GM19324 (cell line): ENCODE data around the gene VRK2.
A peak's percentile ranks its signal among the peaks of the same experiment; 100 is the strongest.

Experiments used
- ATAC-seq: cut with Tn5 transposase; IDR thresholded peaks from one replicate; pipeline ENCODE4 v1.9.1; 2021; ENCODE audit warnings: mild to moderate bottlenecking, moderate library complexity; ENCODE audit not compliant: unreplicated experiment, low FRiP score

The VRK2 gene

DNA sequence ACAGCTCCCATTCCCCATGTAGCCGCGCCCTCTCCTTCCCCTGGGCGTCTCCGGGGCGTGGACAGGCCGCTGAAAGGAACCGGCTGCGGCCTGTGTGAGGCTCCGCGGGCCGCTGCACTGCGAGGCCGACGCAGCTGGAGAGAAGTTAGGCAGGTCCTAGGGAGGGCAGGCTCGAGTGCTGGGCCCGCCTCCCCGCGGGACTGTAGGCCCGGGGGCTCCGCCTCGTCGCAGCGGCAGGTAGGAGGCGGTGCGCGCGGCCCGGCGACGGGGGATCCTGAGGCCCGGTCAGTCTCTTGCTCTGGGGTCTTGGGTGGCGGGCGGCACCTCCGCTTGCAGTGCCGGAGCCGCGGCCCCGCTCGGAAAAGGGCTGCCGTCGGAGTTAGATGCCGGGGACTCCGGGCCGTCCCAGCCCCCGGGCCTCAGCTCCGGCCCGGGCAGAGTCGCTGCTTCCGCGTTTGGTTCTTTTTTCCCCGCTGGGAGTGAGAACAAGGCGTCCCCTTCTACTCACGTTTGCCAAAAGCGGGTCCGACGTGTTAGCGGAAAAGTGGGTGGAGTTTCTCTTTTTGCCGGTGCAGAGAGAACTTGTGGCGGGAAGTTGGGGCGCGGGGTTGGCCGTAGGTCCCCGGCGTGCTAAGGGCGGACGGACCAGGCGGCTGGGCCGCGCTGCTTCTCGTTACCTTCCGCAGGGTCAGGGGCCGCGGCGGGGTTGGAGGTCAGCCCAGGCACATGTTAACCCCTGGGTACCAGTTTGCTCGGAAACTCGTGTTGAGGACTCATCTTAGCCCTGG is at the start of gene VRK2:
VRK2 (plus strand) TSS at position 222 of the 788 bp plus-strand sequence. CDS start 2,026 bp downstream, outside the sequence.
- ATAC-seq, result peak; percentile 94

DNA sequence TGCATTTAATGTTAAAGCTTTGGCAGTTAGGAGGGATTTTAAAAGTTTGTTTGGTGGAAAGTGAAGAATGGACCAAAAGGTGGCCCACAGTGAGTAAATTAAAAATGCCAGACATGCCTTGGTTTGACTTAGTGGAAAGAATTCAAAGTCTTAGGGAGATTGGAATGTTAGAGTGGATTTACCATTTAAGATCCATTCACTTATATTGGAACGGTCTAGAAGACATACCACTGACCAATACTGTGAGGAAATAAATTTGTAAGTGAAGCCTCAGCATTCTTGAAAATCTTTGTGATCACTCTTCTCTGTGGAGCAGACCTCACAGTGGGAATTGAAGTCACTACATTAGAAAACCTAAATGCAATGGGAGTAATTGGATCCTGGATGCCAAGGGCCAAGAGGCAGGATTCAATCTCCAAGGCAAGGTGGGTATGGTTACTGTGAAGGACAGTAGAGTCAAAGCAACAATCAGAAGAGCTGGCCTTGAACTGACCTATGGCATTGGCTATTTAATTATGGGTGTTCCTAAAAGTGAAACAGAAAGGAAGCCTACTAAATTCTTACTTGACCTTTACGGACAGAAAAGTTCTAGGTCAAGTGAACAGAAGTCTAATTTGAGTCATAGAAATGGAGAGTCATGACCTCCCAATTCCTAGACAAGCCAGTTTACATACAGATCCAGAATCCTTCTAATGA is 40.2 kb upstream of the VRK2 start:
- ATAC-seq, result peak; percentile 79

DNA sequence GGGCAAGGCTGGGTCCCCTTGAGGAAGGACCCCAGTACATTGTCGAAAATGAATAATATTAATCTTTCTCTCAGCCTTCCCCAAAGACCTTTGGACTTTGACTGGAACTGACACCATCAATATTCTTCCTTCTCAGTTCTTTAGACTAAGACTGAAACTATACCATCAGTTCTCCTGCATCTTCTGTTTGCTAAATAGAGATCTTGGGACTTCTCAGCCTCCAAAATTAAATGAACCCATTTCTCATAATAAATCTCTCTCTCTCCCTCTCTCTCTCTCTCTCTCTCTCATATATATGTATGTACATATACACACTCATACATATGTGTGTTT is 39.7 kb upstream of the VRK2 start:
- ATAC-seq, result peak; percentile 35

DNA sequence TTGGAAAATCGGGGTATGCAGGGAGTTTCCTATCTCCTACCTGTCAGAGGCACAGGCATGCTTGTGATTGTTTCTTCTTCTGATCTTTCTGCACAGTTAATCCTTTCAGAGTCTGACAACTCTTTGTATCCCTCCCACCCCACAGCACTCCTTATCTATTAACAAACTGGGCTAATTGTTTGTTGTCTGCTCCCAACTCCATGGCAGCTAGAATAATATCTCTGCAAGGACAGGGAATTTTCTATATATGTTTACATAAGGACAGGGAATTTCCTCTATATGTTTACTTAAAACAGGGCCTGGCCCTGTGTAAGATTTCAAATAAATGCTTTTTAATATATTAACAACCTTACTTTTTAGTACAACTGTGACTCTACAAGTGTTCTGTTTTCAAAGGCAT is 36.0 kb upstream of the VRK2 start:
- no peak for ATAC-seq

DNA sequence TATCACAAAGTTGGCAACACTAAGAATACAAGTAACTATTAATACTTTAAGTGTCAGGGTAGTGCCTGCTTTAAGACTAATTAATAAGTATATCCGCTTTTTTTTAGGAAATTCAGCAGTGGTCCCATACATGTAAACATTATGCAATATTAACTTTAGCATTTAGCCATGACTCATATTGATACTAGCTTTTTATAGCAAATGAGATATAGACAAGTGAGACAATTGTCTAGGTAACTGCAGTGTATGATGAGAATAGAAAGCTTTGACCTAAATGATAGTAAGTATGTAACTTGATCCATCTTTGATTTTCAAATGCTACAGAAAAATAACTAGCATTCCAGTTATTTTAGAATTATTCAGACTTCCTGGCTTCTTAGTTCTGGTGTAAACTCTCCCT is 27.4 kb upstream of the VRK2 start:
- no peak for ATAC-seq

GRCh38 chr2:58025150-58025933 is 21.3 kb upstream of the VRK2 start:
- ATAC-seq, result no peak

DNA sequence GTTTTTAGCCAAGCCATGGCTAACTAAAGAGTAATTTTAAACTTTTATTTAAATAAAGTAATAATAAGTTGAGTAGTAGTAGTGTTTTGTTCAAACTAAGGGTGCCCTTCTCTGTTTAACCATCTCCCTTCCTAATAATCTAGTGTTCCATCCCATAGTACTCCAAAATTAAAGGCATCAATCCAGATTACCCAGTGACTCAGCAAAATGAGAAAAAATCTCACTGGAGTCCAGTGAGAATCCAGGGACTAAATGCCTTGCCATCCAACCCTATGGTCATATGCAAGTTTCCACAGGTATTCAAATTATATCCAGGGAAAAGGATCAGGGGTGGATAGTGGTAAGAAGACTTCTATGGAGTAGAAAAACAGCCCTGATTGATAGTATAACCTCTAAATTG is 19.6 kb upstream of the VRK2 start:
- no peak for ATAC-seq

DNA sequence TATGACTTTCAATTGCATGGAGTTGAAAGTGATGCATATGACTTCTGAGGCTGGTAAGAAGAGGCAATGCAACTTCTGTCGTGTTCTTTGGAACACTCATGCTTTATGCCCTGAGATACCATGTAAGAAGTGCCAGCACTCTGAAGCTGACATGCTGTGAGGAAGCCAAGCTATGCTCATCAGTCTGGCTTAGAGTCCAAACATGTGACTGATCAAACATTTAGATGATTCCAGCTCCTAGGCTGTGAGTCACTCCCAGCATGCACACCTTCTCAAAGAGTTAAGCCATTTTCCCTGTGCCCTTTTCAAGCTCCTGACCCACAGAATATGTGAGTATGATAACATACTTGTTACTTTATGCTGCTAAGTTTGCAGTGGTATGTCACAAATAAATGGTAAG is 15.8 kb upstream of the VRK2 start:
- ATAC-seq, result no peak

GRCh38 chr2:58032016-58032763 is 14.4 kb upstream of the VRK2 start:
- peak; percentile 72 for ATAC-seq

DNA sequence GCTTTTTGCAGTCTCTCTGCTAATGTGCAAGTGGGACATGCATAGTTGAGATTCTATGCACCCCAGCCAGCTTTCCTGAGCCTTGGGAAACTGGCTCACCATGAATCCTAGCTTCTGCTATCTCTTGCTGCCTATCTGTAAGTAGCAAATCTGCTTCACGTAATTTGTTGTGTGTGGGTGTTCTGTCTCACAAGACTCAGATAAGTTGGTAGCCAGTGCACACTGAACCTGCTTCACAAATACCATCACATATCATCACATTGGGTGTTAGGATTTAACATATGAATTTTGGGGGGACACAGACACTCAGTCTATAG is 13.9 kb upstream of the VRK2 start:
- no peak for ATAC-seq

DNA sequence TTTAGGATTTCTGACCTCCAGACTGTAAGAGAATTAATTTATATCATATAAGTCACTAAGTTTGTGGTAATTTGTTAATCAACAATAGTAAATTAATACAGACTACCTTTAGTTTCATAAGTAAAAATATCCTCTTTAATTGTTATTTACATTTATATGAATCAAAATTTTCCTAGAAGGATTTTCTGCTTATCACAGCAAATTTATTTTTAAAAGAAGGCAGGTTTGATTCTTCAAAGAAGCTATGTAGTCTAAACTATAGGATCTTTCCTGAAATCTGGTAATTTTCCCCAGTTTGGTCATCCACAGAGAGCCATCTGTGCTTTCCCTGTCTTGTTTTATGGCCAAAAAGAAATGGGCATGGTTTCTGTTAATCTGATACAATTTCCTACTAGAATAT is 13.1 kb upstream of the VRK2 start:
- ATAC-seq, result no peak

DNA sequence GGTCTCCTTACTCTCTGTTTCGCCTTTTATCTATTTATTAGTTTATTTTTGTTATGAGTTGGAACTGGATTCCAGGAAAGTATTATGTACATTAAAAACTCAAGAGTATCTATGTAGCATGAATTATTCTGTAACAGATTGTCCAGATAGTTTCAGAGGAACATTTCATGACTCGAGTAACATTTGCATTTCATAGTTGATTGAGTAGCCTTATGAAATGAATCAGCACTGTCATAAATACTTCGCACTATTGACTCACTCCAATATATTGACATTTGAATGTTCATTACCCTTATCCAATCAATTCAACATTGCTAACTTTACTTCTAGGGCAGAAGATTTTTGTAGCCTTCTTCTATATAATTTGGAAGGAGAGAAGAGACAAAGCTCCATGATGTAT is 11.3 kb upstream of the VRK2 start:
- ATAC-seq, result peak; percentile 48

DNA sequence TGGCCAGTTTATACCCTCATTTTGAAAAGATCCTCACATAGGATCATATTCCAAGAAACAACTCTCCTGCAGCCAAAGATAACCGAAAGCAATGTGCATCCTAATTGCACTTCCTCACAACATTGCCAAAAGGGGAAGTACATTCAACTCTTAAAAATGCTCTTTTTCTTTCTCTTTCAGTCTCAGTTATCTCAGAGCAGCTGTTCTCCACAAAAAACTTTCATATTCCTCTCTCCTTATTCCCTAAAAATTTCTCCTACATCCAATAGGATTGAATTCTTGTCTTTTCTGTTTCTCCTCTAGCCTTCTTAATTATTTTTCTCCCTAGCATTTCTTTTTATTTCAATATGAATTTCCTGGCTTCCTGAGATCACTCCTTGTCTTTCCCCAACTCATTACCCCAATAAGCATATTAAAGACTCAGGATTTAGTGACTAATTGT is 7.4 kb upstream of the VRK2 start:
- ATAC-seq, result peak; percentile 73

DNA sequence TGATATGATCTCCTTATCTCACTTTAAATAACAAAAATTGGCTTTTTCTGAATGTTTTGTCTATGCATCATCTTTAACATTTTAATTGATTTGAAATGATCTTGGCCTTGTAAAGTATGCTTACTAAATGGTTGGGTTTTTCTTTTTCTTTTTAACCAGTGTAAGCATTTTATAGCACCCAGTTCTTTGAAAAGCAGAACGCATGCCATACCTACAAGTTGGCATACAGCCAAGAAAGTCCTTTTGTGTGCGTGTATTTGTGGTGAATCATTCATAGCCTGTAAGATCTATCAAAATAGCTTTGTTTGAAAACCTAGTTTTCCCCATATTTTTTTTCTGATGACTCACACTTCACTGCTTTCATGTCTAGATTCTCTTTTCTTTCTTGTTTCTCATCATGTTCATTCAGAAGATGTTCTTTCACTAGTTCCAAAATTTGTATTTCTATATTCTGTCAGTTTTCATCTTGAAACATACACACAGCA is 4.1 kb upstream of the VRK2 start:
- ATAC-seq, result no peak

DNA sequence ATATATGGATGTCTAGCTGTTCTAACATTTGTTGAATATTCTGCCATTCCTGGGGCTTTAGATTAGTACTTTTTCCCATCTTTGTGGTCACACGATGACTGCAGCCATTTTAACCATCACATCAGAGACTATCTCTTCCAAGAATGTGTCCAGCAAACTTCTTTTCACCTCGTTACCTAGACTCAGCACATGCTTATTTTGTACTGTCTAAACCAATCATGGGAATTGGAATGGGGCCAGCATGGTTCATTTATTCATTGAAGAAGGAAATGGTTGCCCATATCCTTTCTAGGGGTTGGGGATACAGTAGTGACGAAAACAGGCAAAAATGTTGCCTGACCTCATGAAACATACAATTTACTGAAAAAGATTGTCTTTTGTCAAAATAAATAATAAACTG is 2.5 kb upstream of the VRK2 start:
- ATAC-seq, result no peak

DNA sequence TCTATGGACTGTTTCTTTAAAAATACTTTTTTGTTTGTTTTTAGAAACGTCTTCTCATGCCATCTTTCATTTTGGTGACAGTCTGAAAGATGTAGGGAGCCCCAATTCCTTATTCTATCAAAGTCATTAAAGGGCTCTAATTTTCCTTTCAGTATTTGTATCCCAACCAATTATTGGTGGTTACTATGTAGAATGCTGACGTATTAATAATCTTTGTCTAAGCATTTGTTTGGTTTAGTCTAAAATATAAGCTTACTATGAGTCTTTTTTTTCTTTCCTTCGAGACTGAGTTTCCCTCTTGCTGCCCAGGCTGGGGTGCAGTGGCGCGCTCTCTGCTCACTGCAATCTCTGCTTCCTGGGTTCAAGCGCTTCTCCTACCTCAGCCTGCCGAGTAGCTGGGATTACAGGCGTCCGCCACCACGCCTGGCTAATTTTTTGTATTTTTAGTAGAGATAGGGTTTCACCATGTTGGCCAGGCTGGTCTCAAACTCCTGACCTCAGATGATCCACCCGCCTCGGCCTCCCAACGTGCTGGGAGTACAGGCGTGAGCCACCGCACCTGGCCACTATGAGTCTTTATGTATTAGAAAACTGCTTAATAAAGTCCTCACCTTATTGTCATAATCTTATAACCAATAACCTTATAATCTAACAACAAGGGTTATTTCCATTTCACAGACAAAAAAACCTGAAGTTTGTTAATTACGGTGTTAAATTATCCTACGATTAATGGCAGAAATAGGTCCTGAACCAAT is 849 bp upstream of the VRK2 start:
- ATAC-seq, result no peak

GRCh38 chr2:58046335-58046584 is 346 bp upstream of the VRK2 start:
- ATAC-seq, result peak; percentile 28

GRCh38 chr2:58047373-58047935 is 848 bp downstream of the VRK2 start:
- ATAC-seq, result peak; percentile 20

DNA sequence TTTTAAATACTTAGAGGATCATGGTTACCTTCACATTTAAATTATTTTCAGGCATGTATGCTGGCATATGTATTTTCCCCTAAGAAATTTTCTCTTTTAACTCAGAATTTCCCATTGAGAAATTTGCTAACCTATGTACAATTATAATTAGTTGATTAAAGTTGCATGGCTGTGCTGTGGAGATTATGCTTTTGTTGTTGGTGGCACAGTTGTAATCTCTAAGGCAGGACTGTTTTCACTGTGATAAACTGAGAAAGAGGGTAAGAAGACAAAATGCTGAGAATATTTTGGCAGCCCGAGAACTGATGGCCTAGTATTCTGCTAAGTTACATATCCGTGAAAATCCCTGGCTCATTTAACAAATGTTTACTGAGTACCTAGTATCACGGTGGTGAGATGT is 1.4 kb downstream of the VRK2 start:
- ATAC-seq, result no peak

DNA sequence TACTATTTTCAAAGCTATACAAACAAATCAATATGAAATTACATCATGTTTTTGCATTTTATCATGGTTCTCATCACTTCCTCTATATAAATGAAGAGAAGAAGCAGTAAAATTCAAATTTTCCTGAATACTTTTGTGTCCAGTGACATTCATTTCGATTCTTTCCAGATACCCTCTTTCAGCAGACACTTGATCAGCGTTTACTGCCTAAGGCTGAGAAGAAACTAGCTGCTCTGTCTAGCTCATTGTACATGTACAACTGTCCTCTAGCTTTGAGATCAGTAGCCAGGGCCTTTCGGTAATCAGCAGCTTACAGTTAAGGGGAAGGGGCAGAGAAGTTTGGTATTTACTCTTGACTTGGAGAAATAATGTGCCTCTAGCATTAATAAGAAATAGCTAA is 4.8 kb downstream of the VRK2 start:
- ATAC-seq, result no peak
